Adrenal gland (tissue), 12 donors: ENCODE results near the gene MPL. TPM values are rescaled to one million over a fixed set of nuclear protein-coding genes. Genes with fewer than 3 reads are reported as not detected.

Experiments
- DNase-seq, 7 donors: peaks; one replicate each; pipeline ENCODE4 v3.0.0-alpha.2; 2019 to 2020
- H3K27ac ChIP-seq, 5 donors: fragments of 200-600 bp; sonication (generic) in 4 of 5; 1 replicate in 3 of 5; 2 replicates in 2 of 5; pipeline versions ENCODE4 v1.5.1 to v1.8.0; 2016 to 2020; ENCODE audit warnings: mild to moderate bottlenecking in 1 of 5
- H3K27me3 ChIP-seq: fragments of 200-600 bp; 2 replicates; pipeline ENCODE4 v1.8.0; 2021
- H3K36me3 ChIP-seq, 2 donors: fragments of 200-600 bp; replicated peaks in 1 of 2; 1 replicate in 1 of 2; 2 replicates in 1 of 2; pipeline versions ENCODE4 v1.5.1 to v1.8.0; 2018 to 2022
- H3K4me1 ChIP-seq, 2 donors: fragments of 200-600 bp; replicated peaks in 1 of 2; 1 replicate in 1 of 2; 2 replicates in 1 of 2; pipeline versions ENCODE4 v1.5.1 to v1.8.0; 2018 to 2021
- H3K4me3 ChIP-seq, 4 donors: fragments of 200-600 bp; sonication (generic) in 3 of 4; one replicate each; pipeline ENCODE4 v1.5.1; 2016 to 2018
- H3K9me3 ChIP-seq, 3 donors: fragments of 200-600 bp; sonication (generic) in 1 of 3; replicated peaks in 1 of 3; 1 replicate in 2 of 3; 2 replicates in 1 of 3; pipeline versions ENCODE4 v1.5.1 to v1.8.0; 2016 to 2021
- POLR2A ChIP-seq, 2 donors: fragments of 450-650 bp; IDR thresholded peaks; one replicate each; pipeline ENCODE4 v1.6.1; 2017; ENCODE audit warnings: antibody characterized with exemption in 2 of 2, mild to moderate bottlenecking in 2 of 2, moderate library complexity in 1 of 2
- WGBS, 4 donors: extraction: QIAGEN DNeasy Blood & Tissue Kit in 2 of 4; methylation state at CpG; one replicate each; pipeline versions ENCODE4 v1.1.5 to v1.1.7; 2013 to 2017; 5-methylcytosine and 5-hydroxymethylcytosine counted together
- intact Hi-C, 2 donors: fragments of 100-400 bp; cut with DNase I; formaldehyde crosslinking; loops; one replicate each; pipeline versions ENCODE4 v1.14.1 to v1.15.0; 2022 to 2023
- polyA plus RNA-seq, 3 donors: library from polyadenylated mRNA; stranded (reverse); fragments of 200-250 nt in 2 of 3; fragments of 350-450 nt in 1 of 3; fragmentation: Illumina TruSeq in 1 of 3; extraction: RNeasy Lipid Tissue Mini Kit (QIAGEN cat#74804) in 1 of 3; gene quantifications; one replicate each; pipeline ENCODE4 v1.2.3, GENCODE V29; 2013 to 2014
- total RNA-seq, 9 donors: library from RNA; depleted of rRNA in 4 of 9; stranded (reverse); fragments of >200 nt in 4 of 9; fragments of 120-200 nt in 1 of 9; fragmentation: NEBNext Ultra II Directional in 1 of 9; extraction: Animal tissue kit (Norgen Biotek cat#: 25700) in 1 of 9; gene quantifications; one replicate each; pipeline versions ENCODE4 v1.1.0 to v1.2.4, GENCODE V29; 2013 to 2023
- TF ChIP-seq, protein P1 (sequence below), 6 experiments: fragments of 450-650 bp in 4 of 6; fragments of 200-600 bp in 2 of 6; sonication (generic) in 1 of 6; IDR thresholded peaks; 1 replicate in 5 of 6; 2 replicates in 1 of 6; pipeline versions ENCODE4 v1.5.1 to v1.8.0; 2016 to 2021; ENCODE audit warnings: antibody characterized with exemption in 6 of 6, mild to moderate bottlenecking in 2 of 6, moderate library complexity in 1 of 6
- donor health status: healthy with polysubstance abuse.
- donor health status: Bipolar disorder and iron deficiency.
- donor health status: DM: yes; HTN: yes; CAD: no.
- donor health status: DM: no; HTN: no; CAD: no.
- donor health status: DM: no; HTN: no; CAD: no.
- donor health status: DM: yes; HTN: yes; CAD: no.

MPL gene
- total and polyA plus RNA-seq, 12 donors, result 0.11 to 0.61 (median 0.31) TPM; not detected in 6

DNA sequence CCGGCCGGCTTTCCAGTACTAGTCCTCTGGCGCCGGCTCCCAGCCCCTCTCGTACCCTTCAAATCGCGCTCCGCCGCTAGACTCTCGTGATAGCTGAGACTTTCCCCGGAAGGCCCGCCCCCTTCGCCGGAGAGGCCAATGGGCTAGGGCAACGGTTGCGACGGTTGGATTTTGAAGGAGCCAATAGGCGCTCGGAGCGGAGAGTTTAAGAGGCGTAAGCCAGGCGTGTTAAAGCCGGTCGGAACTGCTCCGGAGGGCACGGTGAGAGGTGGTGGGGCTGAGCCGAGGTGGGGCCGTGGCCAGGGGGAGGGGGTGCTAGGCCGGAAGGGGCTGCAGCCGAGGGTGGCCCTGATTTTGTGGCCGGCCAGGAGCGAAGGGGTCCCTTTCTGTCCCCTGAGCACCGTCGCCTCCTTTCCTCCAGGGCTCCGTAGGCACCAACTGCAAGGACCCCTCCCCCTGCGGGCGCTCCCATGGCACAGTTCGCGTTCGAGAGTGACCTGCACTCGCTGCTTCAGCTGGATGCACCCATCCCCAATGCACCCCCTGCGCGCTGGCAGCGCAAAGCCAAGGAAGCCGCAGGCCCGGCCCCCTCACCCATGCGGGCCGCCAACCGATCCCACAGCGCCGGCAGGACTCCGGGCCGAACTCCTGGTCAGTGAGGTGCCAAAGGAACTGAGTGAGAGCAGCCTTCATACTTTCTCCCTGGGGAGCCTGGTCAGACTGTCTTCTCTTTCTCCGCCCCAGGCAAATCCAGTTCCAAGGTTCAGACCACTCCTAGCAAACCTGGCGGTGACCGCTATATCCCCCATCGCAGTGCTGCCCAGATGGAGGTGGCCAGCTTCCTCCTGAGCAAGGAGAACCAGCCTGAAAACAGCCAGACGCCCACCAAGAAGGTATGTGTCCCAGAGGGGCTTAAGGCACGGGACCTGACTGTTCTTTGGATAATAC, 21.4 kb downstream of the MPL start, which contains the start of gene CDC20:
Gene CDC20 (plus strand): TSS at position 236 of the 948 bp plus-strand sequence. CDS start 235 bp downstream, at position 471.
- H3K36me3 ChIP-seq, result peaks cover 0 to 29% of the 10 kb centered on the region in 2 donors
- no peak for TF ChIP-seq POLR2A (IDR thresholded peaks at IDR 0.05)
- TF ChIP-seq, protein P1, sequence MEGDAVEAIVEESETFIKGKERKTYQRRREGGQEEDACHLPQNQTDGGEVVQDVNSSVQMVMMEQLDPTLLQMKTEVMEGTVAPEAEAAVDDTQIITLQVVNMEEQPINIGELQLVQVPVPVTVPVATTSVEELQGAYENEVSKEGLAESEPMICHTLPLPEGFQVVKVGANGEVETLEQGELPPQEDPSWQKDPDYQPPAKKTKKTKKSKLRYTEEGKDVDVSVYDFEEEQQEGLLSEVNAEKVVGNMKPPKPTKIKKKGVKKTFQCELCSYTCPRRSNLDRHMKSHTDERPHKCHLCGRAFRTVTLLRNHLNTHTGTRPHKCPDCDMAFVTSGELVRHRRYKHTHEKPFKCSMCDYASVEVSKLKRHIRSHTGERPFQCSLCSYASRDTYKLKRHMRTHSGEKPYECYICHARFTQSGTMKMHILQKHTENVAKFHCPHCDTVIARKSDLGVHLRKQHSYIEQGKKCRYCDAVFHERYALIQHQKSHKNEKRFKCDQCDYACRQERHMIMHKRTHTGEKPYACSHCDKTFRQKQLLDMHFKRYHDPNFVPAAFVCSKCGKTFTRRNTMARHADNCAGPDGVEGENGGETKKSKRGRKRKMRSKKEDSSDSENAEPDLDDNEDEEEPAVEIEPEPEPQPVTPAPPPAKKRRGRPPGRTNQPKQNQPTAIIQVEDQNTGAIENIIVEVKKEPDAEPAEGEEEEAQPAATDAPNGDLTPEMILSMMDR (IDR thresholded peaks at IDR 0.05), result no peak
- peaks cover 5 to 18% of the 10 kb centered on the region in 2 donors for H3K4me1 ChIP-seq
- DNase-seq, result peak; percentile 98 to 99 (median 99)
- intact Hi-C loops, result loop anchor here in 1 of 2 donors (5.0 kb wide), 1 partner anchor 122 kb away; no protein-coding TSS in a partner anchor
- H3K4me3 ChIP-seq, result peak within 1 kb of the TSS; percentile 27 to 80 (median 65)
- no peaks in the 10 kb centered on the region for H3K27me3 ChIP-seq
- 0 to 4% (median 3%) methylated on average over 19 to 59 of the region's 59 CpGs for WGBS, 4 donors
- no peaks in the 10 kb centered on the region for H3K9me3 ChIP-seq
- peak within 1 kb of the TSS in 4 of 5 donors; percentile 81 to 91 (median 84) for H3K27ac ChIP-seq

DNA sequence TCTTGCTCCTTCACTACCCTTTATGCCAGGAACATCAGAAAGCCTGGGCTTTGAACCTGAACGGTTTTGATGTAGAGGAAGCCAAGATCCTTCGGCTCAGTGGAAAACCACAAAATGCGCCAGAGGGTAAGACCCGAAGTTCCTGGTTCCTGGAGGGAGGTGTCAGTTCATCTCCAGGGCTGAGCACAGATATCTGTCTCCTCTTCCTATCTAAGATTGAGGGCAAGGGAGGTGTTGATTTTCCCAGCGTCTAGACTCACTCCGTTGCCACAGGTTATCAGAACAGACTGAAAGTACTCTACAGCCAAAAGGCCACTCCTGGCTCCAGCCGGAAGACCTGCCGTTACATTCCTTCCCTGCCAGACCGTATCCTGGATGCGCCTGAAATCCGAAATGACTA, 22.1 kb downstream of the MPL start:
- Histone ChIP-seq H3K4me3 (no peak overlapping the region), H3K36me3 (peaks cover 0 to 35% of the 10 kb centered on the region in 2 donors), H3K27me3 (no peaks in the 10 kb centered on the region), H3K4me1 (peaks cover 5 to 18% of the 10 kb centered on the region in 2 donors), H3K27ac (no peak overlapping the region), H3K9me3 (no peaks in the 10 kb centered on the region)
- no peak for DNase-seq
- 42 to 44% (median 44%) methylated on average over 11 of the region's 11 CpGs for WGBS, 4 donors
- intact Hi-C loops, result loop anchor here in 1 of 2 donors (5.0 kb wide), 1 partner anchor 122 kb away; no protein-coding TSS in a partner anchor
- TF ChIP-seq POLR2A (IDR thresholded peaks at IDR 0.05), result no peak
- TF ChIP-seq, protein P1 (IDR thresholded peaks at IDR 0.05), result no peak

DNA sequence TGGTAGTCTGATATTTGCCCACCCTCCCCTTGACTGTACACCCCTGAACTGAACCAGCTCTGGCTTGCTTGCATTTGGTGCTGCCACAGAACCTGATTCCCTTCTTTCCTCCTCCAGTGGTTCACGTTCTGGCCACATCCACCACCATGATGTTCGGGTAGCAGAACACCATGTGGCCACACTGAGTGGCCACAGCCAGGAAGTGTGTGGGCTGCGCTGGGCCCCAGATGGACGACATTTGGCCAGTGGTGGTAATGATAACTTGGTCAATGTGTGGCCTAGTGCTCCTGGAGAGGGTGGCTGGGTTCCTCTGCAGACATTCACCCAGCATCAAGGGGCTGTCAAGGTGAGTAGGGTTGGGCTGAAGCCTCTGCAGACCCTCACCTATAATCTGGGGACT, 23.0 kb downstream of the MPL start:
- no peak overlapping the region for H3K4me3 ChIP-seq
- 75 to 85% (median 78%) methylated on average over 4 of the region's 4 CpGs for WGBS, 4 donors
- H3K9me3 ChIP-seq, result no peaks in the 10 kb centered on the region
- TF ChIP-seq POLR2A (IDR thresholded peaks at IDR 0.05), result no peak
- TF ChIP-seq, protein P1 (IDR thresholded peaks at IDR 0.05), result no peak
- peaks cover 5 to 18% of the 10 kb centered on the region in 2 donors for H3K4me1 ChIP-seq
- DNase-seq, result no peak
- intact Hi-C loops, result no loop called here
- H3K27ac ChIP-seq, result no peak overlapping the region
- H3K27me3 ChIP-seq, result no peaks in the 10 kb centered on the region
- peaks cover 0 to 43% of the 10 kb centered on the region in 2 donors for H3K36me3 ChIP-seq

DNA sequence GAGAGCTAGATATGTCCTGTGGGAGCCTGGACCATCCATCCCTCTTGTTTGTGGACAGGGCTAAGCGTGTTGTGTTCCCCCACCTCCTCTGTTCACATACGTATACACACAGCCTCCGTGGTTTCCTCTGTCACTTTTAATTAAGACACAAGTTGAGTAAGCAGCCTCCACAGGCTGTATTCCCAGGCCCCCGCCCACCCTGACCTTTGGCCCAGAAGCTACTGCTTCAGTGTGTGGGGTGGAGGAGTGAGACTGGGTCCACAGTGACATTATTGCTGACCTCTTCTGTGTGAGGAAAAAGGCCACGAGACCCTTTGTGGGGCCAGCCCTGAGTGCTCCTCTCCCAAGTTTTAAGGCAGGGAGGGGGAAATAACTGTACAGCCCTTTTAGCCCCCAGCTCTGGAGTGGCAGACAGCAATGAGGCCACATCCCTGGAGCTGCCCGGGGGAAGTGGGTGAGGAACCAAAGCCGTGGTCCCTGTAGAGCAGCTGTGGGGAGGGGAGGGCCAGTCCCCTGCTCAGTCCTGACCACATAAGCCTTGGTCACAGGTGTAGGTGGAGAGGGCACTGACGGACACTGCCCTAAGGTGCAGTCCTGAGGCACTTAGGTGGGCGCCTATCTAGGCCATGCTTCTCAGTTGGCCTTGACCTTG, 25.8 kb downstream of the MPL start:
- intact Hi-C loops, result no loop called here
- peaks cover 14 to 21% of the 10 kb centered on the region in 2 donors for H3K4me1 ChIP-seq
- TF ChIP-seq POLR2A (IDR thresholded peaks at IDR 0.05), result no peak
- TF ChIP-seq, protein P1 (IDR thresholded peaks at IDR 0.05), result no peak
- H3K27me3 ChIP-seq, result no peaks in the 10 kb centered on the region
- H3K9me3 ChIP-seq, result no peaks in the 10 kb centered on the region
- no peak overlapping the region for H3K4me3 ChIP-seq
- H3K36me3 ChIP-seq, result peaks cover 0 to 43% of the 10 kb centered on the region in 2 donors
- 63 to 75% (median 71%) methylated on average over 5 to 9 of the region's 9 CpGs for WGBS, 4 donors
- H3K27ac ChIP-seq, result no peak overlapping the region
- peak in 1 of 7 donors; percentile 39 for DNase-seq
